Measurements from ENCODE around the gene CLCA2. TPM values are rescaled to one million over a fixed set of nuclear protein-coding genes. Genes with fewer than 3 reads are reported as not detected.

CLCA2 gene
- total and polyA plus RNA-seq, 2 experiments from 2014 or later = not detected

DNA sequence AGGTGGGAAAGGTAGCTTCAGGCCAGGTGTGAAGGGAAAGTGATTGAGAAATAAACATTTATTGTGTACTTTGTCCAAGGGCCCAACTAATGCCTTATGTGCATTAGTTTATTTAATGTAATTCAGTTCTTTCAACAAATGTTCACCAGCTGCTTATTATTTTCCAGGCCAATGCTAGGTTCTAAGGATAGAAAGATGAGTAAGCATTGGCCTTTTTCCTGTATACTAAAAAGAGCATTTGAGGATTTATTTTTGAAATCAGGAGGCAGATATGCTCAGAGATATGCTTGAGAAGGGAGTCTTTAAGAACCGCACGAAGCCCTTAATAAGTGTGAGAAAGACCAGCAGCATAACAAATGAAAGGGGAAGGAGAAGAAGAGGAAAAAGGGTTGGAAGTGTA, 76.7 kb downstream of the CLCA2 start:
- Mint-ChIP-seq H3K27me3 (ENCODE audit: insufficient read depth, low read depth, poor library complexity) (peaks cover 2% of the 10 kb centered on the region), H3K36me3 (ENCODE audit: low read depth) (no peaks in the 10 kb centered on the region; the same call in 2 of the 3 replicates), H3K9me3 (peaks cover 8% of the 10 kb centered on the region), H3K4me1 (peaks cover 32% of the 10 kb centered on the region), H3K4me3 (no peak overlapping the region), H3K27ac (no peak overlapping the region; the same call in 1 of the 2 replicates)
- H4K20me1 ChIP-seq (replicated peaks; ENCODE audit: insufficient read depth) = no peaks in the 10 kb centered on the region
- DNase-seq (ENCODE audit: low spot score) (no peak), ATAC-seq (no peak)
- TF ChIP-seq, protein P1, sequence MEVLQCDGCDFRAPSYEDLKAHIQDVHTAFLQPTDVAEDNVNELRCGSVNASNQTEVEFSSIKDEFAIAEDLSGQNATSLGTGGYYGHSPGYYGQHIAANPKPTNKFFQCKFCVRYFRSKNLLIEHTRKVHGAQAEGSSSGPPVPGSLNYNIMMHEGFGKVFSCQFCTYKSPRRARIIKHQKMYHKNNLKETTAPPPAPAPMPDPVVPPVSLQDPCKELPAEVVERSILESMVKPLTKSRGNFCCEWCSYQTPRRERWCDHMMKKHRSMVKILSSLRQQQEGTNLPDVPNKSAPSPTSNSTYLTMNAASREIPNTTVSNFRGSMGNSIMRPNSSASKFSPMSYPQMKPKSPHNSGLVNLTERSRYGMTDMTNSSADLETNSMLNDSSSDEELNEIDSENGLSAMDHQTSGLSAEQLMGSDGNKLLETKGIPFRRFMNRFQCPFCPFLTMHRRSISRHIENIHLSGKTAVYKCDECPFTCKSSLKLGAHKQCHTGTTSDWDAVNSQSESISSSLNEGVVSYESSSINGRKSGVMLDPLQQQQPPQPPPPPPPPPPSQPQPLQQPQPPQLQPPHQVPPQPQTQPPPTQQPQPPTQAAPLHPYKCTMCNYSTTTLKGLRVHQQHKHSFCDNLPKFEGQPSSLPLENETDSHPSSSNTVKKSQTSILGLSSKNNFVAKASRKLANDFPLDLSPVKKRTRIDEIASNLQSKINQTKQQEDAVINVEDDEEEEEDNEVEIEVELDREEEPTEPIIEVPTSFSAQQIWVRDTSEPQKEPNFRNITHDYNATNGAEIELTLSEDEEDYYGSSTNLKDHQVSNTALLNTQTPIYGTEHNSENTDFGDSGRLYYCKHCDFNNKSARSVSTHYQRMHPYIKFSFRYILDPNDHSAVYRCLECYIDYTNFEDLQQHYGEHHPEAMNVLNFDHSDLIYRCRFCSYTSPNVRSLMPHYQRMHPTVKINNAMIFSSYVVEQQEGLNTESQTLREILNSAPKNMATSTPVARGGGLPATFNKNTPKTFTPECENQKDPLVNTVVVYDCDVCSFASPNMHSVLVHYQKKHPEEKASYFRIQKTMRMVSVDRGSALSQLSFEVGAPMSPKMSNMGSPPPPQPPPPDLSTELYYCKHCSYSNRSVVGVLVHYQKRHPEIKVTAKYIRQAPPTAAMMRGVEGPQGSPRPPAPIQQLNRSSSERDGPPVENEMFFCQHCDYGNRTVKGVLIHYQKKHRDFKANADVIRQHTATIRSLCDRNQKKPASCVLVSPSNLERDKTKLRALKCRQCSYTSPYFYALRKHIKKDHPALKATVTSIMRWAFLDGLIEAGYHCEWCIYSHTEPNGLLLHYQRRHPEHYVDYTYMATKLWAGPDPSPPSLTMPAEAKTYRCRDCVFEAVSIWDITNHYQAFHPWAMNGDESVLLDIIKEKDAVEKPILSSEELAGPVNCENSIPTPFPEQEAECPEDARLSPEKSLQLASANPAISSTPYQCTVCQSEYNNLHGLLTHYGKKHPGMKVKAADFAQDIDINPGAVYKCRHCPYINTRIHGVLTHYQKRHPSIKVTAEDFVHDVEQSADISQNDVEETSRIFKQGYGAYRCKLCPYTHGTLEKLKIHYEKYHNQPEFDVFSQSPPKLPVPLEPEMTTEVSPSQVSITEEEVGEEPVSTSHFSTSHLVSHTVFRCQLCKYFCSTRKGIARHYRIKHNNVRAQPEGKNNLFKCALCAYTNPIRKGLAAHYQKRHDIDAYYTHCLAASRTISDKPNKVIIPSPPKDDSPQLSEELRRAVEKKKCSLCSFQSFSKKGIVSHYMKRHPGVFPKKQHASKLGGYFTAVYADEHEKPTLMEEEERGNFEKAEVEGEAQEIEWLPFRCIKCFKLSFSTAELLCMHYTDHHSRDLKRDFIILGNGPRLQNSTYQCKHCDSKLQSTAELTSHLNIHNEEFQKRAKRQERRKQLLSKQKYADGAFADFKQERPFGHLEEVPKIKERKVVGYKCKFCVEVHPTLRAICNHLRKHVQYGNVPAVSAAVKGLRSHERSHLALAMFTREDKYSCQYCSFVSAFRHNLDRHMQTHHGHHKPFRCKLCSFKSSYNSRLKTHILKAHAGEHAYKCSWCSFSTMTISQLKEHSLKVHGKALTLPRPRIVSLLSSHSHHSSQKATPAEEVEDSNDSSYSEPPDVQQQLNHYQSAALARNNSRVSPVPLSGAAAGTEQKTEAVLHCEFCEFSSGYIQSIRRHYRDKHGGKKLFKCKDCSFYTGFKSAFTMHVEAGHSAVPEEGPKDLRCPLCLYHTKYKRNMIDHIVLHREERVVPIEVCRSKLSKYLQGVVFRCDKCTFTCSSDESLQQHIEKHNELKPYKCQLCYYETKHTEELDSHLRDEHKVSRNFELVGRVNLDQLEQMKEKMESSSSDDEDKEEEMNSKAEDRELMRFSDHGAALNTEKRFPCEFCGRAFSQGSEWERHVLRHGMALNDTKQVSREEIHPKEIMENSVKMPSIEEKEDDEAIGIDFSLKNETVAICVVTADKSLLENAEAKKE (CRISPR knock-in tag; IDR thresholded peaks at IDR 0.05) = no peak
- TF ChIP-seq ZNF114 (CRISPR knock-in tag; IDR thresholded peaks at IDR 0.05) (no peak), EZH2phosphoT487 (IDR thresholded peaks at IDR 0.05; ENCODE audit: unreplicated experiment) (no peak), POLR2AphosphoS5 (IDR thresholded peaks at IDR 0.05; ENCODE audit: low read depth) (no peak), CREB1 (CRISPR knock-in tag; IDR thresholded peaks at IDR 0.05; ENCODE audit: low read depth) (no peak), JUNB (IDR thresholded peaks at IDR 0.05; ENCODE audit: unreplicated experiment) (no peak)
- TF ChIP-seq, protein P2, sequence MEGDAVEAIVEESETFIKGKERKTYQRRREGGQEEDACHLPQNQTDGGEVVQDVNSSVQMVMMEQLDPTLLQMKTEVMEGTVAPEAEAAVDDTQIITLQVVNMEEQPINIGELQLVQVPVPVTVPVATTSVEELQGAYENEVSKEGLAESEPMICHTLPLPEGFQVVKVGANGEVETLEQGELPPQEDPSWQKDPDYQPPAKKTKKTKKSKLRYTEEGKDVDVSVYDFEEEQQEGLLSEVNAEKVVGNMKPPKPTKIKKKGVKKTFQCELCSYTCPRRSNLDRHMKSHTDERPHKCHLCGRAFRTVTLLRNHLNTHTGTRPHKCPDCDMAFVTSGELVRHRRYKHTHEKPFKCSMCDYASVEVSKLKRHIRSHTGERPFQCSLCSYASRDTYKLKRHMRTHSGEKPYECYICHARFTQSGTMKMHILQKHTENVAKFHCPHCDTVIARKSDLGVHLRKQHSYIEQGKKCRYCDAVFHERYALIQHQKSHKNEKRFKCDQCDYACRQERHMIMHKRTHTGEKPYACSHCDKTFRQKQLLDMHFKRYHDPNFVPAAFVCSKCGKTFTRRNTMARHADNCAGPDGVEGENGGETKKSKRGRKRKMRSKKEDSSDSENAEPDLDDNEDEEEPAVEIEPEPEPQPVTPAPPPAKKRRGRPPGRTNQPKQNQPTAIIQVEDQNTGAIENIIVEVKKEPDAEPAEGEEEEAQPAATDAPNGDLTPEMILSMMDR (conservative IDR thresholded peaks at IDR 0.05; ENCODE audit: low read depth in 2 of 2) = no peak
- TF ChIP-seq, protein P3, sequence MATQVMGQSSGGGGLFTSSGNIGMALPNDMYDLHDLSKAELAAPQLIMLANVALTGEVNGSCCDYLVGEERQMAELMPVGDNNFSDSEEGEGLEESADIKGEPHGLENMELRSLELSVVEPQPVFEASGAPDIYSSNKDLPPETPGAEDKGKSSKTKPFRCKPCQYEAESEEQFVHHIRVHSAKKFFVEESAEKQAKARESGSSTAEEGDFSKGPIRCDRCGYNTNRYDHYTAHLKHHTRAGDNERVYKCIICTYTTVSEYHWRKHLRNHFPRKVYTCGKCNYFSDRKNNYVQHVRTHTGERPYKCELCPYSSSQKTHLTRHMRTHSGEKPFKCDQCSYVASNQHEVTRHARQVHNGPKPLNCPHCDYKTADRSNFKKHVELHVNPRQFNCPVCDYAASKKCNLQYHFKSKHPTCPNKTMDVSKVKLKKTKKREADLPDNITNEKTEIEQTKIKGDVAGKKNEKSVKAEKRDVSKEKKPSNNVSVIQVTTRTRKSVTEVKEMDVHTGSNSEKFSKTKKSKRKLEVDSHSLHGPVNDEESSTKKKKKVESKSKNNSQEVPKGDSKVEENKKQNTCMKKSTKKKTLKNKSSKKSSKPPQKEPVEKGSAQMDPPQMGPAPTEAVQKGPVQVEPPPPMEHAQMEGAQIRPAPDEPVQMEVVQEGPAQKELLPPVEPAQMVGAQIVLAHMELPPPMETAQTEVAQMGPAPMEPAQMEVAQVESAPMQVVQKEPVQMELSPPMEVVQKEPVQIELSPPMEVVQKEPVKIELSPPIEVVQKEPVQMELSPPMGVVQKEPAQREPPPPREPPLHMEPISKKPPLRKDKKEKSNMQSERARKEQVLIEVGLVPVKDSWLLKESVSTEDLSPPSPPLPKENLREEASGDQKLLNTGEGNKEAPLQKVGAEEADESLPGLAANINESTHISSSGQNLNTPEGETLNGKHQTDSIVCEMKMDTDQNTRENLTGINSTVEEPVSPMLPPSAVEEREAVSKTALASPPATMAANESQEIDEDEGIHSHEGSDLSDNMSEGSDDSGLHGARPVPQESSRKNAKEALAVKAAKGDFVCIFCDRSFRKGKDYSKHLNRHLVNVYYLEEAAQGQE (IDR thresholded peaks at IDR 0.05; ENCODE audit: unreplicated experiment) = no peak
- H3K9me2 ChIP-seq (ENCODE audit: insufficient read depth) = no peaks in the 10 kb centered on the region
- no peak overlapping the region for H2AFZ ChIP-seq
- H3K4me2 ChIP-seq = no peak overlapping the region
- H3K79me2 ChIP-seq (replicated peaks; ENCODE audit: insufficient read depth) = no peaks in the 10 kb centered on the region
- peaks cover 4% of the 10 kb centered on the region; the same call in 1 of the 2 replicates for H3F3A ChIP-seq (replicated peaks; ENCODE audit: low read depth)
- peaks cover 13% of the 10 kb centered on the region; the same call in 1 of the 2 replicates for H3K4me1 ChIP-seq (ENCODE audit: insufficient read depth)
- no peak overlapping the region for H3K4me3 ChIP-seq
- no peaks in the 10 kb centered on the region for H3K27me3 ChIP-seq (ENCODE audit: insufficient read depth)
- no peaks in the 10 kb centered on the region for H3K36me3 ChIP-seq (ENCODE audit: insufficient read depth)
- no peak overlapping the region for H3K27ac ChIP-seq (ENCODE audit: low read depth)

Measured in GM23338 (cell line).